A172 (cell line): ENCODE data around the gene PRF1. TPM values are rescaled to one million over a fixed set of nuclear protein-coding genes. Genes with fewer than 3 reads are reported as not detected.
A peak's percentile ranks its signal among the peaks of the same experiment; 100 is the strongest.
"Not testable (repeated sequence)": the region's sequence is repeated elsewhere in the genome, so short reads cannot be mapped to it uniquely, and the experiment has no call there.

Experiments used
- DNase-seq: peaks from one replicate; pipeline ENCODE4 v3.0.0-alpha.2; 2015; ENCODE audit warnings: low spot score
- total RNA-seq: library from RNA; depleted of rRNA; stranded (reverse); fragments of >200 nt; shearing (Covaris generic); gene quantifications from 2 replicates; pipeline ENCODE4 v1.2.3, GENCODE V29; 2014; rRNA removed

PRF1 gene
- total RNA-seq = not detected in 2 replicates

GRCh38 chr10:70602665-70603448 is at the start of gene PRF1:
Gene PRF1 (minus strand): TSS chr10:70602741. CDS start chr10:70600902, 1,839 bp downstream.
- DNase-seq = no peak

DNA sequence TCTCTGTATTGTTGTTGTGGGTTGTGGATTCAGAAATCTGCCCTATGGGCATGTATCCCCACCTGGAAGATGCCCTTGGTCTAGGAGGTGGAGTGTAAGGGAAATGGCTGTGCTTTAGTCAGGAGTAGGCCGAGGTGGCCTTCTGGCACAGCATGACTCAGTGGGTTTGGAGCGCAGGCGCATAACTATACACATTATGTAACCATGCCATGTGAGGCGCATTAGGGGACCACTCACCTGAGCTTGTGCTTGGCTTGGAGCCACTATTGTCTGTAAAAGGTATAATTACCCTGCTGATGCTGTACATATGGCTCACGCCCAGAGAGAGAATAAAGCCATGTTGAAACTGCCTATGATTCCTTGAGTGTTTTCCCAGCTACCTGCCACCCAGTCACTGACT is 49.1 kb upstream of the PRF1 start:
- no peak for DNase-seq

DNA sequence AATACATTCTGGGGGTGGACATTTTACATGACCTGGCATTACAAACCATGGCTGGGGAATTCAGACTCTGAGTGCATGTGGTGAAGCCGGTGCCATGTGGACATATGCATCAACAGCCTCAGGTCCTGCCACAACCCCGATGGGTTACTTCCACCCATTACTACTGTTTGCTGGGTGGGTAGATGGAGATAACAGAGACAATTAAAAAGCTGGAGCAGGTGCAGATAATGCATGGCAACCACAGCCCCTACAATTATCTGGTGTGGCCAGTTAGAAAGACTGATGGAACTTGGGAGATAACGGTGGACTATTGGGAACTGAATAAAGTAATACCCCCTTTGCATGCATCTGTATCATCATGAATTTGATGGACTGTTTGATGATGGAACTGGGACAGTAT is 48.2 kb upstream of the PRF1 start:
- DNase-seq = no peak

- DNase-seq = no peak
Observed at GRCh38 chr10:70650104-70650503, 47.6 kb upstream of the PRF1 start.

DNA sequence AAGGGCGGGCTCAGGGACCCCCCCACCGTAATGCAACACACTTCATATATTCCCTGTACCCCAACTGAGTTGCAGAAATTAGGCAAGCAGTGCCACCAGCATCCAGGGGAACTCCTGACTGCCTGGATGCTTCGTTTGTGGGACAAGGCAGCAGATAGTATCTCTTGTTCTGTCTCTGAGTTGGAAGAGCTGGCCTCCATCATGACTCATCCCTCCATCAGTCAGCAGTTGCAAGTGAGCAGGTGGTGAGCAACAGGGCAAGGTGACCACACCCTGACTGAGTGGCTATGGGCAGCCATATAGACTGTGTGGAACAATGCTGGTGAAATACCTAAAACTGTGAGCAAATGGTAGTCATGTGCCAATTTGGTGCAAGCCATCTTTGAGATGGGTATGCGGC is 47.0 kb upstream of the PRF1 start:
- peak; percentile 96 for DNase-seq

- DNase-seq = no peak
Observed at GRCh38 chr10:70648427-70648826, 45.9 kb upstream of the PRF1 start.

GRCh38 chr10:70647086-70647485 is 44.5 kb upstream of the PRF1 start:
- DNase-seq = no peak

- not testable (repeated sequence) for DNase-seq
Observed at GRCh38 chr10:70644959-70645358, 42.4 kb upstream of the PRF1 start.

GRCh38 chr10:70643272-70643671 is 40.7 kb upstream of the PRF1 start:
- not testable (repeated sequence) for DNase-seq

GRCh38 chr10:70639640-70640383 is 37.3 kb upstream of the PRF1 start:
- DNase-seq = not testable (repeated sequence)

DNA sequence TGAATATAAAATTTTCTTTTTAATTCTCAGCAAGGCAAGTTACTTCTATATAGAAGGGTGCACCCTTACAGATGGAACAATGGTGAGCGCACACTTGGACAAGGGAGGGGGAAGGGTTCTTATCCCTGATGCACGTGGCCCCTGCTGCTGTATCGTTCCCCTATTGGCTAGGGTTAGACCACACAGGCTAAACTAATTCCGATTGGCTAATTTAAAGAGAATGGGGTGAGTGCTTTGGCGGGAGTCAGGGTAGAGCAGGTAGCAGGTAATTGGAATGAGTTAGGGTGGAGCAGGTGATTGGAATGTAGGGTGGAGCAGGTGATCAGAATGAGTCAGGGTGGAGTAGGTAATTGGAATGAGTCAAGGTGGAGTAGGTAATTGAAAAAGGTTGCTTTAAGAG is 32.0 kb upstream of the PRF1 start:
- DNase-seq = not testable (repeated sequence)

- DNase-seq = peak; percentile 39
Observed at GRCh38 chr10:70634011-70634410, 31.5 kb upstream of the PRF1 start.

DNA sequence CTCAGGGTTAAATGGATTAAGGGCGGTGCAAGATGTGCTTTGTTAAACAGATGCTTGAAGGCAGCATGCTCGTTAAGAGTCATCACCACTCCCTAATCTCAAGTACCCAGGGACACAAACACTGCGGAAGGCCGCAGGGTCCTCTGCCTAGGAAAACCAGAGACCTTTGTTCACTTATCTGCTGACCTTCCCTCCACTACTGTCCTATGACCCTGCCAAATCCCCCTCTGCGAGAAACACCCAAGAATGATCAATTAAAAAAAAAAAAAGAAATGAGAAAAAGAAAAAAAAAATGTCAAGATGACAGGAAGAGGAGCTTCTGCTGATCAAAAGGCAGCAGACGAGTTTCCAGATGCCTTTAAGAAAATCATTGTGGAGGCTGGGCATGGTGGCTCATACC is 29.2 kb upstream of the PRF1 start:
- DNase-seq = not testable (repeated sequence)

DNA sequence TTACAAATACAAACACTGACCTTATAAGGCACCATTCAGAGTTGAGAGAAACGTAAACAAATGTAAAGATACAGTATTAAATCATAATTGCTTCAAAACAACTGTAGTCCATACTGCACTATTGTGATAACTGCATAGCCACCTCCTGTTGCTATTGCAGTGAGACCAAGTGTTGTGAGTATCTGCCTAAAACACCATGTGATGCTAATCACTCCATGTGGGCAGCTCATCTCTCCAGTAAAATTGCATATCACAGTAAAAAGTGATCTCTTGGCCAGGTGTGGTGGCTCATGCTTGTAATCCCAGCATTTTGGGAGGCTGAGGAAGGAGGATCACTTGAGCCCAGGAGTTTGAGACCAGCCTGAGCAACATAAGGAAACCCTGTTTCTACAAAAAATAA is 26.8 kb upstream of the PRF1 start:
- no peak for DNase-seq

DNA sequence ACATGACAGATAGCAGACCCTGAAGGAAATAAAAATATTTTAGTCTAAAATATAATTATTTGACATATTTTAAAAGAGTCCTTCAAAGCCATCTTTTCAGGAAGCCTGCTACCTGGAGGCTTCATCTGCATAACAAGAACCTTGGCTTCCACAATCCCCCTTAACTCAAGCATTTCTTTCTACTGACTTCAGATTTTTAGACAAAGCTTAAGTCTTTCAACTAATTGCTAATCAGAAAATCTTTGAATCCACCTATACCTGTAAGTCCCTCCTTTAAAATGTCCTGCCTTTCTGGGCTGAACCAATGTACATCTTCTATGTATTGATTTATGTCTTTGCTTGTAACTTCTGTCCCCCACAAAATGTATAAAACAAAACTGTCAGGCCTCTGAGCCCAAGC is 23.5 kb upstream of the PRF1 start:
- DNase-seq = no peak

- no peak for DNase-seq
Observed at GRCh38 chr10:70622981-70623844, 20.7 kb upstream of the PRF1 start.

DNA sequence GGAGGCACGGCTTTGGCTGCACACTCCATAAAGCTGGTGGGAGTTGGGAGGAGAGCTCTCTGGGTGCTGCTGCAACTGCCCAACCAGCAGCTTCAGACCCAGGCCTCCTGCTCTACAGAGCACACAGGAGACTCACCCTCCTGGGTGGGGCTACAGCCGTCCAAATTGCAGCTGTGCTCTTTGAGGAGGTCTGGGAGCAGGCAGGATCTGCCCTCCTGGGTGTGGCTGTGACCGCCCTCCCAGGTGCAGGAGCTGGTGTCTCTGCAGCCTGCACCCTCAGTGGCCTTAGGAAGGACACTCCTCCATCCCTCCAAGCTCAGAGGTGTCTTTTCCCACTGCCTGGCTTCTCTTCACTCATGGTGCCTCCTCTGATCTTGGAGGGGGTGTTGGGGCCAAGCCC is 20.0 kb upstream of the PRF1 start:
- DNase-seq = no peak

GRCh38 chr10:70621503-70622078 is 19.1 kb upstream of the PRF1 start:
- no peak for DNase-seq

DNA sequence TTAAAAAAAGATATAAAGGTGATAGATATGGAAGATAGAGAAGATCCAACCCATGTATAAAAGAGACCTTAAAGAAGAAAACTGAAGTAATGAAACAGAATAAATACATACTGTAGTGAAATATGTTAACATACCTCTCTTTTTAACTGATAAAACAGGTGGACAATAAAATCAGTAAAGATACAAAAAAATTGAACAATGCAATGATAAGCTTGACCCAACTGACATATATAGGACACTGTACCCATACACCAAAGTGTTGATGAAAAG is 17.4 kb upstream of the PRF1 start:
- DNase-seq = no peak

DNA sequence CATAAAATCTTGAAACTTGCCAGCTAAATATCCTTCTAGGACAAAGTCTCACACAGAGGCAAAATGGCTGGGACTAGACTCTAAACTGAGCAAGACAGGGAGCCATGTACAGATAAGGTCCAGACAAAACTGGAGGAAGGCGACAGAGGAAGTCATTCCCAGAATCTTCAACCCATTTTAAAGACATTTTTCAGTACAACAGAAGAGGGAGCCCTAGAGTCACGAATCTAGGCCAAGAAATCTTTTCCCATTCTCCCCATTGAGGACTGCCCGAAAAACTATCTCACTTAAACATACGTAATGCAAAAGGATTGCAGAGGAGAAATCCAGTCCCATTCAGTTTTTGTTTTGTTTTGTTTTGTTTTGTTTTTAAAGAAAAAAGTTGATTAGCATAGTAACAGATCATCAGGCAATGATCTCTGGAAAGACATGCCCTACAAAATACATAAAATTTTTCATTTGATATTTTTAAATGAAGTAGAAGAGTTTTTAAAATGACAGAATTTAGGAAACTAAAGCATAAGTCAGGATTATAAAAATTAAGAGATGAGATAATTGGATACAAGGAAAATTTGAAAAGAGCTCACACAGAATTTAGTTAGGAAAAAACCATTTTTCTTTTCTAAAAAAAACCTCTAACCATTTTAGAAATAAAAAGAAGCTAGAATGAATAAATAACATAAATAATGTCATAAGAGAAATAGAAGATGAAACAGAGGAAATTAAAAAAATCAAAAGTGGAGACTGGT is 16.9 kb upstream of the PRF1 start:
- DNase-seq = peak; percentile 55

DNA sequence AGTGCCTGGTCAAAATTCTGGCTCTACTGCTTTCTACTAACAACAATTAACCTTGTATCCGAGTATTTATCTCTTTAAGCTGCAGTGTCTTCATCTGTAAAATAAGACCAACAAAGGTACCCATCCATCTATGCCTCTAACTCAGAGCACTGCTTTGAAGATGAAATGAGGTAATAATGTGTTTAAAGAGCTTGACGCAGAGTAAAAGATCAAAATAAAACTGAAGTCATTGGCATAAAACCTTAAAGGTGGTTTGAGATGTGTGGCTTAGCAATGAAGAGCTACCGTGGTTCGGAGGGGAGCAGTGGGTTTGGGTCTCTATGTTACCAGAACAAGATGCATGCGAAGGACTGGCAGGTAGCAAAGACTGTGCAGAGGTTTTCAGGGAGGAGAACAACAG is 16.1 kb upstream of the PRF1 start:
- DNase-seq = no peak
